ENCODE results near the gene DOCK3.

DNA sequence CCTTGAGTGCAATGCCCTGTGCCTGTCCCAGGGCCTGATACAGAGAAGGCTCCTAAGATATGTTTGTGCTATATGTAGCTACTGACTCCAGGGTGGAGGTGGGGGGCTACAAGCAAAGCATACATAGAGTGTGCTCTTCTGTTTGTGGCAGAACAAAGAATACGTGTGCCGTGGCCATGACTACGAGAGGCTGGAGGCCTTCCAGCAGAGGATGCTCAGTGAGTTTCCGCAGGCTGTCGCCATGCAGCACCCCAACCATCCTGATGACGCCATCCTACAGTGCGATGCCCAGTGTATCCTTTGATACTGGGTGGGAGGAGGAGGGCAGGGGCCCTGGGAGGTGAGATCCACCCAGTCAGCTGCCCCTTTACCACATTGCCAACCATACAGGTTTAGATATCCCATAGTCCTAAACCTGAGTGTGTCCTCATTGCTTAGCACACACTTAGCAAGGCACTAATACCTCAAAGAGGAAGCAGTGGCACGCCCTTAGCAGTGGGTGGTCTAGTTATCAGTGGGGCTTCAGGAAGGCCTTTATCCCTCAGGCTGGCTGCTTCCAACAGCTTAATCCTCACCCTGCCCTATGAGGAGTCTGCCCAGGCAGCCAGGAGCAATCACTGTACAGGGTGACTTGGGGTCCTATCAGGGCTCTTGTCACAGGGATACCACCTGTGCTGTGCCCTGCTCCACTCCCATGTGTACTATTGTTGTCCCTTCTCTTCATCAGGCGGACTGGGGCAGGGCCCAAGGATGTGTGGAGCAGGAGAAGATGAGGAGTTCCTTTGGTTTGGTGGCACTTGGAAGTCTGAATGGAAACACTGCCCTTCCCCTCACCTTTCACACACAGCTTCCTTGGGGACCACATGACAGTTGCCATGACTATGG, 680.2 kb downstream of the DOCK3 start:
- TF ChIP-seq, protein P1, sequence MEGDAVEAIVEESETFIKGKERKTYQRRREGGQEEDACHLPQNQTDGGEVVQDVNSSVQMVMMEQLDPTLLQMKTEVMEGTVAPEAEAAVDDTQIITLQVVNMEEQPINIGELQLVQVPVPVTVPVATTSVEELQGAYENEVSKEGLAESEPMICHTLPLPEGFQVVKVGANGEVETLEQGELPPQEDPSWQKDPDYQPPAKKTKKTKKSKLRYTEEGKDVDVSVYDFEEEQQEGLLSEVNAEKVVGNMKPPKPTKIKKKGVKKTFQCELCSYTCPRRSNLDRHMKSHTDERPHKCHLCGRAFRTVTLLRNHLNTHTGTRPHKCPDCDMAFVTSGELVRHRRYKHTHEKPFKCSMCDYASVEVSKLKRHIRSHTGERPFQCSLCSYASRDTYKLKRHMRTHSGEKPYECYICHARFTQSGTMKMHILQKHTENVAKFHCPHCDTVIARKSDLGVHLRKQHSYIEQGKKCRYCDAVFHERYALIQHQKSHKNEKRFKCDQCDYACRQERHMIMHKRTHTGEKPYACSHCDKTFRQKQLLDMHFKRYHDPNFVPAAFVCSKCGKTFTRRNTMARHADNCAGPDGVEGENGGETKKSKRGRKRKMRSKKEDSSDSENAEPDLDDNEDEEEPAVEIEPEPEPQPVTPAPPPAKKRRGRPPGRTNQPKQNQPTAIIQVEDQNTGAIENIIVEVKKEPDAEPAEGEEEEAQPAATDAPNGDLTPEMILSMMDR (IDR thresholded peaks at IDR 0.05), result no peak
- TF ChIP-seq POLR2A (IDR thresholded peaks at IDR 0.05), result no peak
